ENCODE data around the gene SURF1.
"Not testable (repeated sequence)": the region's sequence is repeated elsewhere in the genome, so short reads cannot be mapped to it uniquely, and the experiment has no call there.

The SURF1 gene

GRCh38 chr9:133321411-133321935 is 34.8 kb downstream of the SURF1 start:
- no peak for DNase-seq (ENCODE audit: low spot score)

DNA sequence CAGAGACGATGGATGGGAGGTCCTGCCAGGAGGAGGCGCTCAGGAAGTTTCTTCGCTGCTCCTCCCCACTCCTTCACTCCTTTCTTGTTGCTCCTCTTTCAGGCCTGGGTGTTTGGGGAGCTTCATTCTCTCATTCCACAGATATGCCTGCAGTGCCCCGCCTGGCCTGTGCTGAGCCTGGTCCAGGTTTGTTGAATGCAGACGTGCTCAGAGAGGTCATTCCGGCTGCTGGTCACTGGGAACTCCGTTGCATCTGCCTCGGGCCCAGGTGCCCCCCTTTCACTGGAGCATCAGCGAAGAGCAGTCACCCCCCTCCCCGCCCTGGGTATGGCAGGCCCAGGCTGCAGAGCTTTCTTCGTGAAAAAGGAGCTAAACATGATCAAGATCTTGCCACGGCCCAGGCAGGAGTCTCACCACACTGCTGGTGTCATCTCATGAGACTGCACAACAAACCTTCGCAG is 35.8 kb downstream of the SURF1 start:
- DNase-seq (ENCODE audit: low spot score), result no peak

DNA sequence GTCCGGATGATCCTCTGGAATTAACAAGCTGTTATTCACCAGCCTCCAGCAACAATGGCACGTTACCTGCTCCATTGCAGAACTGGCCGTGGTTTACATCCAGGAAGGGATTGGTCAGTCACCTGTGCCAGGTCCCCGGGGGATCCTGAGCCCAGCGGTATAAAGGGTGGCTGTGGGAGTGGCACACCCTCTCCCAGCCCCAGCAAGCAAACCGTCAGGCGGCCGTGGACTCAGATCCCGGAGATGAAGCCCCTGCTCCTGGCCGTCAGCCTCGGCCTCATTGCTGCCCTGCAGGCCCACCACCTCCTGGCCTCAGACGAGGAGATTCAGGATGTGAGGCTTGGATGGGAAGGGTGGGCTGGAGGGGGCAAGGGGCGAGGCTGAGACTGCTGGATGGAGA is 38.7 kb downstream of the SURF1 start:
- not testable (repeated sequence) for DNase-seq (ENCODE audit: low spot score)

DNA sequence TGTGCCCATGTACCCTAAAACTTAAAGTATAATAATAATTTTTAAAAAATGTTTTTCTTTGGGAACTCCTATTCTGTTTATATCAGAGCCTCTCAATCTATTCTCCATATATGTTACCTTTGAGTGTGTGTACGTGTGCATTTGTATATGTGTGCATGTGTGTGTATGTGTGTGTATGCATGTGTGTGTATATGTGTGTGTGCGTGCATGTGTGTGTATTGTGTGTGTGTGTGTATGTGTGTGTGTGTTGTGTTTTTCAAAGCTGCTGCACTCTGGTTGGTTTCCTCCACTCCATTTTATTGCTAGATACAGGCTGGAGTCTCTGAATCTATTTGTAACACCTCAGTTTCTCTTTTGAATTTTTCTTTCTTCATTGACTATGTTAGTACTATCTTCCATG is 40.3 kb downstream of the SURF1 start:
- DNase-seq (ENCODE audit: low spot score), result no peak

GRCh38 chr9:133309608-133310007 is 46.7 kb downstream of the SURF1 start:
- DNase-seq (ENCODE audit: low spot score), result no peak

DNA sequence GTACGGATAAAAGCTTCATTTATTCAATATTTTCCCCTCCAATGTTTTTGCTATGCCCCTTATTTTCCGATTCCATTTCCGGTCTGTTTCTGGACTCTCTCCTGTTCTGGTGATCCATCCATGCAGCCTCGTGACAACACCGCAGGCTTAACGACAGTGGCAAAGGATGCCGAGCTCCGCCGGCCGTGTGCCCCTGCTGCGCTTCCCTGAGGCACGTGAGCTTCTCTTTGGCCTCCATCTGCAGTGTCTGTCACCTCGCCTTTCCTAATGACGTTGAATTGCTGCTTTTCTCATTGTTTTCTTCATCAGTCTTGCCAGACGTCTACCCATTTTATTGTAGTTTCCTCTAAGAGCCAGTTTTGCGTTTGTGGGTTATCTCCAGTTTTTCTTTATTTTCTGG is 49.0 kb downstream of the SURF1 start:
- no peak for DNase-seq (ENCODE audit: low spot score)

GRCh38 chr9:133306242-133307204 is 49.8 kb downstream of the SURF1 start:
- DNase-seq (ENCODE audit: low spot score), result no peak

DNA sequence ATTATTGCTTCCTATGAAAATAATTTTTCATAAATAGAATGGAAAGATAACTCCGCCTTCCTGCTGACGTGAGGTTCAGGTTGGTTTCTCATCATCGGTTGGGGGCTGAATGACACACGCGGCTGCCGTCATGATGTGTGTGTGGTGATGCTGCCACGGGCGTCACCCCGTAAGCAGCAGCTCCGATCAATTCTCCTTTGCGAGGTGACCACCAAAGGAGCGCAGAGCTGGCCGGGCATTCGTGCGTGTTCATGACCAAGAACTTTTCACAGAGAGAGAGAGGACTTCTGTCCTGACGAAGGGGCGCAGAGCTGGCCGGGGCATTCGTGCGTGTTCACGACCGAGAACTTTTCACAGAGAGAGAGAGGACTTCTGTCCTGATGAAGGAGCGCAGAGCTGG is 50.6 kb downstream of the SURF1 start:
- no peak for DNase-seq (ENCODE audit: low spot score)

- DNase-seq (ENCODE audit: low spot score), result no peak
Observed at GRCh38 chr9:133304477-133305377, 51.6 kb downstream of the SURF1 start.

- no peak for DNase-seq (ENCODE audit: low spot score)
Observed at GRCh38 chr9:133304158-133304470, 52.2 kb downstream of the SURF1 start.

DNA sequence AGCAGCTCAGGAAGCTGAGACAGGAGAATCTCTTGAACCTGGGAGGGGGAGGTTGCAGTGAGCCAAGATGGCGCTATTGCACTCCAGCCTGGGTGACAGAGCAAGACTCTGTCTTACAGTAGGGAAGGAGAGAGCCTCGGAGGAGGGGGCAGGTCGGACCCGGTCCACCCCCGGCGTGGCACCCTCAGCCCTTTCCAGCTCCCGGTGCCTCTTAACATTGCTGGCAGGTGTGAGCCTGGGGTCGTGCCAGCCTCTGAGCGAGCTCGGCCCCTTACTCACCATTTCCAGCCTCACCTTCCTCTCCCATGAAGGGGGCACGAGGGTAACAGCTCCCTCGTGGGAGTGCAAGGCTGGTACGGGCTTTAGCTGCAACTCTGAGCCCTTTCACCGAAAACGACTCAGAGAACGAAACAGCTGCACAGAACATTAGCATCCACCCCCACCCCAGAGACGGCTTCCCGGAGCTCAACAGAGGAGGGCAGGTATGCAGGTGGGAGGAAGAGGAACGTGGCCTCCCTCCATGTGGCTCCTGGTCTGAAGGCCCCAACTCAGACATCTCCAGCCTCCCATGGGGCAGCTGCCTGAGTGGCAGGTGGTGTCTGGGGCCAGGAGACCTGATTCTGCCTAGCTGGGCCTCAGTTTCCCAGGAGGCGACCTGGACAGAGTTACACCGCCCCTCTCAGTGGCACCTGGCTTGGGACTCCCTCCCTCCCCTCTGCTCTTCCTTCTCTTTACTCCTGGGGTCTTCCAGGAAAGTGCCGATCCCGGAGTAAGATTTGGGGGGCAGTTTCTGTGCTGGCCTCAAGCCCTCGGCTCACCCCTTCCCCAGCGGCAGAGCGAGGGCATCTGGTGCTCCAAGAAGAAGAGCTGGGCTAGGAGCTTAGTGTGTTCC is 52.8 kb downstream of the SURF1 start:
- no peak for DNase-seq (ENCODE audit: low spot score)
